Cerebellar nuclear complex (tissue), 1 donor: ENCODE results near the gene MAMLD1.

Experiments used
- DNase-seq, 2 experiments: peaks; one replicate each; lab custom pipeline; 2025; lab: John Stamatoyannopoulos, UW

Gene MAMLD1

DNA sequence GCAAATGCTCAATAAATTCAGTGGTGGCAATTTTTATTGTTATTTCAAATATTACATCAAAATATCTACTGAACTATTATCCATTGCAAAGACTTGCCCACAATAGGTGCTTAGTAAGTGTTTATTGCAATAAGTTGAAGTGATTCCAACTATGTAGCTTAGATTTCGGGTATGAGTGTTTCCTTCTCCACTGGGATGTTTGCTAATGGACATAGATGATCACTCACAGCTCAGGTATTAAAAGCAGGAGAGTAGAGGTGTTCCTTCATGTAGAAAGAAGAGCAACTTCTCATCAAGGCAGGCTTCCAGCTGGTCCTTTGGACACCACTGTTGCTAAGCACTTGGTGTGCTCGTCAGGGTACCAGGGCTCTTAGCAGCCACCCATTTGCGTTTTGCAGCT, 139.0 kb downstream of the MAMLD1 start:
- no peak for DNase-seq

DNA sequence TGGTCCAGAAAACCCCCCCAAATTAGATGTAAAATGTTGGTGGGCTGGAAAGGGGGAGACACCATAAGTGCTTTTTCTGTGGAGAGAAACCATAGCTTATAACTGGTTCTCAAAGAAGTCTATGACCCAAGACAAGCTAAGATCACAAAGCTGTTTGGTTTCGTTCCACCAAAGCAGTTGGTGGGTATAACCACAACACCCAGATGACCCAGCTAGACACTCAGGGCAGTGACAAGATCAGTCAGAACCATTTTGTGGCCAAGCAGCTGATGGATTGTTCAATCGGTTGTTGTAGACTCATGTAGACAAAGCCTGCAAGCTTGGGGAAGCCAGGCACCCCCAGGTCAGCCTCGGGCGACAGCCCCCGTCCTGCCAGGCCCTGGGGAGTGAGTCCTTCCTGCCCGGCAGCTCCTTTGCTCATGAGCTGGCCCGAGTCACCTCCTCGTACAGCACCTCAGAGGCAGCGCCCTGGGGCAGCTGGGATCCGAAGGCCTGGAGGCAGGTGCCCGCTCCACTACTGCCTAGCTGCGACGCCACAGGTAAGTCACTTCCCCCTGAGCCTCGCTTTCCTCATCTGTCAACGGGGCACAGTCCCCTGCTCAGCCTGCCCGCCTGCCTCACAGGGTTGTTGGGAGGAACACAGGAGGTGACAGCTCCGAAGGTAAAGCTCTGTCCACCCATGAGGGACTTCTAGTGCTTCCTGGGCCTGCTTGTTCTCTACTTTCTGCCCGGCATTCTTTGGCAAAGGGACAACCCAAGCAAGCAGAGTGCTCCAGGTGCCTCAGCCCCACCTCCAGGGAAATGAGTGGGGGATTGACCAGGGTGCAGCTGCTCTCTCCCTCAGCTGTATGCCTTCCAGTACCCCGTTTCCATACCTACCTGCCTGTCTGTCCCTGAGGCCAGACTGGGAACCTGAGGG, 140.1 kb downstream of the MAMLD1 start:
- DNase-seq, result no peak

DNA sequence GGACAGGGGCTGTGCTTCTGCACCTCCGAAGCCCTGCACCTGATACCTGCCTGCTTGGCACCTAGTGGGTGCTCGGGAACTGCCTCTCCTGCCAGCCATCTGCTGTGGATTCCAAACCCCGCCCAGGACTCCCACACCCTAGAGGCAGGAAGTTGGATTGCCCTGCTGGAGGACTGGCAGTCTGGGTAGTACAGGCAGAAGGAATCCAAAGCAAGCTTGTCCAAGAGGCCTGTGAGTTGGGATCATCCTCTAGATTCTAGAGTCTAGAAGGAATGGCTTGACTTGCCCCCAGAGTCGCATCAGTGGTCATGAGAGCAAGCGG, 140.7 kb downstream of the MAMLD1 start:
- no peak for DNase-seq

DNA sequence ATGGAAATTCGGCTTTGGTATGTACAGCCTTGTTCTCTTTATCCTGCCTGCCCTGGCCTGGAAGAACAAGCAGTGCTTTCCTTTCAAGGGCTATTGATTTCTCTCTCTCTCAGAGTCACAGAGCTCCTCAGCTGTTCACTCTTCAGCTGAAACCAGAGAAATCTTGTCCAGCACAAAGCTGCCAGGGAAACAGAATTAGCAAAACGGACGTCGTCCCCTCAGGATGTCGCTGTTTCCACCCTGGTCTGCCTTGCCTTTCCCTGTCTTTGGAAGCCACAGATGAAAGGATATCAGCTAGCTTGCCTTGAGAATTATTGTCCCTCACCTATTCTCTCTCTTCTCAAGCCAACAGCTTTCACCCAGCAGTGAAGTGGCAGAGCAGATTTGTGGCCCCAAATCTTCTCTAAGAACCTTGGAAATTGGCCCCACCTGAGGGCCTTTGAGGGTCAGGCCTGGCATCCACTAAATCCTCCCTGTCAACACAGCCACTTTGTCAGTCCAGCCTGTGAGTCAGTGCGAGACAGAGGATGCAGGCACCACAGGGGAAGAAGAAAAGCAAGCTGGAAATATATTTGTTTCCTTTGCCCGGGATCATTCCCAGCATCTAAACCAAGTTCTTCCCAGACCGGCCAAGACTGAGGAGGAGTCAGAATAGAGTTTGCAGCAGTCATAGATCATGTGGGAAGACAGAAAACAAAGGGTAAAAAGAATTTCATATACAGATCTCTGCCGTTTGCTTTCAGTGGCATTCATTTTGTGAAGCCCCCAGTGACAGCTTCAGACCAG, 141.5 kb downstream of the MAMLD1 start:
- no peak for DNase-seq

DNA sequence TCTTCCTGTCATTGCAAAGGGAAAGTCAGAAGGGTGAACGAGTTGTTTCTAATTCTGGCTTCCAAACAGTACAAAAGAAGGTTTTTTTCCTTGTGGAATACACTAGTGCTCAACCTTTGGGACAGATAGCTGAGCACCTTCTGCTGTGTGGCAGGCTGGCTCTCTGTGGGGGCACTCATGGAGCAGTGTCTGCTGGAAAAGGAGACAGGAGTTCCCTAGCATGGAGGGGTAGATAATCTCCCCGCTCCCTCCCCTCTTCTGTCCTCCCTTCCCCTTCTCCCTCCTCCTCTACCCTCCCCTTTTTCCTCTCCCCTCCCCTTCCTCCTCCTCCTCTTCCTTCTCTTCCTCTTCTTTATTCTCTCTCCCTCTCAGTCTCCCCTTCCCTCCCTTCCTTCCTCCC, 142.9 kb downstream of the MAMLD1 start:
- DNase-seq, result no peak

DNA sequence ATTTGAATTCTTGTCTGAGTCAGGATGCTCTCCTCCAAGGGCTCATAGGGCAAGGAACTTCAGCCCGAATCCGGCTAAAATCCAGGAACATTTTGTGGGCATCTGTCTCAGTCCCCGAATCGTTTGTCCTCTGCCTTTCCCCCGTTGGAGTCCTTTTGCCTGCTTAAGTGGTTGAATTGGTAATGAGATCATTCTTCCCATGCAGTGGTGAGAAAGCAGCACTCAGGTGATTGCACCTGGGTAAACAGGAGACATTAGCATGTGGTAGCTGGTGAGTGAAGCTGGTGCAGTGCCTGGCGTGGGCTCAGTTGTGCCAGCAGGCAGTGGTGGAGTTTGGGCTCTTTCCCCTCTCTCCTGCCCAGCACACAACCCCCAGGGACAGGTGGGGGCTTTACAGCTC, 143.4 kb downstream of the MAMLD1 start:
- DNase-seq, result no peak

DNA sequence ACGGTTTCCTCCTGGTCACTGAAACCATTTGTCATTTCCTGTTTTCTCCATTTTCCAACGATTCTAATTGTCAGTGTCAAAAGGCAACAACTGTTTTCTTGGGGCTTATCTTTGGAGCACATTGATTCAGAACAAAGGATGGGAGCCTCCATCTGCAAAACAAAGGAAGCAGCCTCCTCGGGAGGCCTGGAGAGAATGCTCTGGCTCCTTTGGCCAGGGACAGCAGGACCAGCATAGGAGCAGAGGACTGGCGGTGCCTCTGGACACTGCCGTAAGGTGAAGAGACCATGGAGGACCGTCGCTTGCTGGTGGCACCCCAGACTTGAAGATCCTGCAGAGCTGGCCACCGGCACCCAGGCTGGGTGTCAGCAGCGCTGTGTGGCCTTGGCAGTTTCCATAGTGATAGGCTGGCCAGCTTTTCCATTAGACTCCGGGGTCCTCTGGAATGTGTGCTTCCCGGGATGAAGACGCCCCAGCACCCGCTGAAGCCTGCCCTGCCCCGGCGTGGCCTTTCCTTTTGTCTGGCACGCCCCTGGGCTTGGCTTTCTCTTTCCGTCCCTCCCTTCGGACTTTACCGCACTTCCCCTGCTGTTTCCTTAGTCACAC, 144.2 kb downstream of the MAMLD1 start:
- no peak for DNase-seq

DNA sequence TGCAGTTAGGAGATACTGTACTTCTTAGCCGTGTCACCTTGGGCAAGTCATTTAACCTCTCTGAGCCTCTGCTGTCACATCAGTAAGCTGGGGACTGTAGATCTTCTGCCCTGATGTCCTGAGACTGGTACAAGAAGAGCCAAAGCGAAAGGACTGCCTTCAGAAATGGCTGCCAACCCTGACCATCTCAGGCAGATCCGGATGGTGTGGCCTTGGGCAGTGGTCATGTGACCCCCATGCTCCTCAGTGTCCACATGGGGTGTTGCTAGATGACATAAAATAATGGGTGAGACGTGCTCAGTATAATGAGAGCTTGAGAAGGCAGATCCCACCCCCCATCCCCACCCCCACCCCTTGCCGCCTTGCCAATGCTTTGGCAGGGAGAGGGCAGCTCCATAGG, 144.9 kb downstream of the MAMLD1 start:
- DNase-seq, result no peak

DNA sequence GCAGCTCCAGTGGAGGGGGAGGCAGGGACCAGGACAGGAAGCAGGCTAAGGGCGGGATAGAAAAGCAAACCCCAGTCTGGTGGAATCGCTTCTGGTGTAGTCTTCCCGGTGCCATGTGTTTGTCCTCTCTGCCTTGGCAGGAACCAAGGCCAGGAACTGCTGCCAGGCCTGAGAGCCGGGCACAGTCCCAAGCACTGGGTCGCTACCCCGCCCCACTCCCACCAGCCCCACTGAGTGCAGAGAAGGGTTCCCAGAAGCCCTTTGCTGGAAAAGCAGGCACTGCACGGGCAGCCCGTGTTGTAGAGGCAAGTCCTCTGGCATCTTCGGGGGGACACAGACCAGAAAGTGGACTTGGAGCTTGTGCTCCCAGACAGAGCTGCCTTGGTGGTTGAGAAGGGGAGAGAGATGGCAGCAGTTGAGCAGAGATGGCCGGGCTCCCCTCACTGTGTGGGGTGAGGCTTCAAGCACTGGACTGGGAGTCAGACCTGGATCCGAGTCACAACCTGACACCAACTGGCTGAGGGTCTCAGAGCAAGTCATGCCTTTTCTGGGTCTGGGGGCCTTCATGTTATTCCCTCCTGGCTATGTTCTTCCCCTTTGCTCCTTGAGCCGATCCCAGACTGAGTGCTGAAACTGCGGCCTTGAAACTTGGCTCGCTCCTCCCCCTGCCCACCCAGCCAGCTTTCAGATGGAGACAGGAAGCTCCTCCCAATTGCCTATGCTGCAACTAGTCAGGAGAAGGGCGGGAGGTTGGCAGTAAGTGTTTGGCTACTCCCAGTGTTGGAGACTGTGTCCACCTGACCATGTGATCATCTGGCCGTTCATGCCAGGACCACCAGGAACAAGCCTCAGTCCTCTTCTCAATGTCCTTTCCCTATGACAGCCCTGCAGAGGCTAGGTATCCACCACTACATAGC, 145.6 kb downstream of the MAMLD1 start:
- peak; percentile 6 to 48 for DNase-seq

DNA sequence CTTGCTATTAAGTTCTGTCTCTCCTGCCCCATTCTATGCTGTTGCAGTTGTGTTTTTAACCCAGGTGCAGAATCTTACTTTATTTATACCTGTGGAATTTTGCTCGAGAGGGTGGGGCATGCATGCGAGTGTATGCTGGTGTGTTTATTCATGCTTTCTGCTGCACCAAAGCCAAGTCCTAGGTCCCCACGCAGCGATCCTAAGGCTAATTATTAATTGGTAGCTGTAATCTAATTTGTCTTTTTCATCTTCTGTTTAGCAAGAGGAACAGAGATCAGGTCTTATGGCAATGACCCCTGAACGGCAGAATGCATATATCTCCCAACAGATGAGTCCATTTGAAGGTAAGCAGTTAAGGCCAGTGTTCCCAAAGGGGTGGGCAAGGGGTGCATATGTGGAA, 146.6 kb downstream of the MAMLD1 start:
- no peak for DNase-seq

DNA sequence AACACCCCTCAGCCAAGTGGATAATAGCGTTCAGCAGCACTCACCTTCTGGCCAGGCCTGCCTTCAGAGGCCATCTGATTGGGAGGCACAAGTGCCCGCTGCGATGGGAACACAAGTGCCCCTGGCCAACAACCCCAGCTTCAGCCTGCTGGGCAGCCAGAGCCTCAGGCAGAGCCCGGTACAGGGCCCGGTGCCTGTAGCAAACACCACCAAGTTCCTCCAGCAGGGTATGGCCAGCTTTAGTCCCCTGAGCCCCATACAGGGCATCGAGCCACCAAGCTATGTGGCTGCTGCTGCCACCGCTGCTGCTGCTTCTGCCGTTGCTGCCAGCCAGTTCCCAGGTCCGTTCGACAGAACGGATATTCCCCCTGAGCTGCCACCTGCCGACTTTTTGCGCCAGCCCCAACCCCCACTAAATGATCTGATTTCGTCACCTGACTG, 149.4 kb downstream of the MAMLD1 start:
- DNase-seq, result no peak

DNA sequence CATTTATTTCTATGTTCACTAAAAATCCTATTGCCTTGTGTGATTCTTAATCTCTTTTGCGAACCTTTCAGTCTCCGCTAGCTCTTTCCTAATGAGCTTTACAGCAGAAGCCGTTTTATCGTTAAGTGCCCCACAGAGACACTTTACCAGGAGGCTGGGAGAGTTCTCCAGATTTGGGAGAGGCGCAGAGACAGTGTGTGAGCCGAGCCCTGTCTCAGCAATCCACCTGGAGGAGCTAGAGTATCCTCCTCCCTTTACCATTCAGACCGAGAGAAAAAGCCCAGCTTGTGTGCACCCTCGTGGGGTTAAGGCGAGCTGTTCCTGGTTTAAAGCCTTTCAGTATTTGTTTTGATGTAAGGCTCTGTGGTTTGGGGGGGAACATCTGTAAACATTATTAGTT, 150.4 kb downstream of the MAMLD1 start:
- no peak for DNase-seq

DNA sequence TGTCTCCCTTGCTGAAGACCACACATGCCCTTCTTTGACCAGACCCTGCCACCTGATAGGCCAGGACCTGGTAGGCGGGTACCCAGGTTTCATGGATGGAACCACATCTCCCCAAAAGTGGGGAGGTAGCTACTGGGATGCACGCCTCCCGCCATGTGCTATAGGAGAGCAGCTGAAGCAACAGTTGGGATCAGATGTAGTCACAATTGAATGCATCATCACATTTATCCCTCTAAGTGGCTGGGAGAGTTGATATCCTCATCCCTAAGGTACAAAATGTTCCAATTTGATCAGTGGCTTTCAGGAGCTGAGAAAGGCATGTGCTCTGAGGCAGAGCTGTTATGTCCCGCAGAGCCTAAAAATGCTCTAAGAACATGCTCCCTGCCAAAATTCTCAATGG, 151.3 kb downstream of the MAMLD1 start:
- DNase-seq, result no peak

DNA sequence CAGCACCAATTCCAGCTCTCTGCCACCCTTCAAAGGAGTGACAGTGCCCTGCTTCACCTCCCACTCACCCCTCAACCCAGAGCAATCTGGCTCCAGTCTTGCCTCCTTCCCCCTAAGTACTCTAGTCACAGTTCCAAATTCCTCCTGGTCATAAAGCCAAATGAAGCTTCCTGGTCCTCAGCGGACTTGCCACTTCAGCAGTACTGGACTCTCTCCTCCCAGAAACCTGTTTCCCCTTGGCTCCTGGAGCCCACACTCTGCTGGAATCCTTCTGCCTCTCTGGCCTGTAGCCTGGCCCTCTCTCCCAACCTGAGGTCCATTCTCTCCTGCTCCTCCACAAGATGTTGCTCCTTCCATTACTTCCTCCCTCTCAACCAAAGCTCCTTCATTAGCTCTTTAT, 152.7 kb downstream of the MAMLD1 start:
- DNase-seq, result no peak

DNA sequence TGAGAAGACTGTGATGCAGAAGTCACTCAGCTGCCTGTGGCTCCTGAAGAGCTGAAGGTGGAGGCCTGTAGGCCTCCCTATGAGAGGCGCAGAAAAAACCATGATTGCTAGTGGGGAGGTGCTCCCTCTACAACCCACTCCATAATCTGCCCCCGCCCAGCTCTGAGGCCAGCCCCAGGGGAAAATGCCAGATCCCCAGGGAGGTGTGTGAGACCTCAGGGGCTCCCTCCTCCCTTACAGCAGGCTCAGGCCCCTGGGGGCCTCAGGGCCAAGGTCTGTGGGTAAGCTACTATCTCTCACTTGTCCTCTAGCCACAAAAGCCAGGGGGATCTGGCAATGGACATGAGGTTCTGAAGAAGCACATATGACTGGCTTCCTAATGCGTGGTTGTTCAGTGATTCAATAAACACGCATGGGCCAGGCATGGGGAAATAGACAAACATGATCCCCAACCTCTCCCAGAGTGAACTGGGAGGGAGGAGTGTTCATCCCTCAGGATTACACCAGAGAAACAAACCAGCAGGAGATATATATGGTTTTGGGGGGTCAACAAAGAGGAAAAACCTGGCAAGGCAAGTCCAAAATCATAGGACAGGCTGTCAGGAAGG, 154.3 kb downstream of the MAMLD1 start:
- DNase-seq, result no peak

DNA sequence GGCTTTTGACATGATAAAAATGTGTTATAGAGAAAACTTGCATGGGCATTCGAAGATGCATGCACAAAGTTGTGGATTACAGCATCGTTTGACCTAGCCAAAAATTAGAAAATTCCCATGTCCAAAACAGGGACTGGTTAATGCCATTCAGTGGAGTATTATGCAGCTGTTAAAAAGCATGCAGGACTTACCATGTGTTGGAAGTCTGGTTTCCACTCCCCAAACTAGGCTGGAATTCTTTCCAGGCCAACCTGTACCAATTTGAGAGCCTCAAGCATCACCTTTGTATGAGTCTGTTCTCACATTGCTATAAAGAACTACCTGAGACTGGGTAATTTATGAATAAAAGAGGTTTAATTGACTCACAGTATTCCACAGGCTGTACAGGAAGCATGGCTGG, 159.4 kb downstream of the MAMLD1 start:
- DNase-seq, result no peak

DNA sequence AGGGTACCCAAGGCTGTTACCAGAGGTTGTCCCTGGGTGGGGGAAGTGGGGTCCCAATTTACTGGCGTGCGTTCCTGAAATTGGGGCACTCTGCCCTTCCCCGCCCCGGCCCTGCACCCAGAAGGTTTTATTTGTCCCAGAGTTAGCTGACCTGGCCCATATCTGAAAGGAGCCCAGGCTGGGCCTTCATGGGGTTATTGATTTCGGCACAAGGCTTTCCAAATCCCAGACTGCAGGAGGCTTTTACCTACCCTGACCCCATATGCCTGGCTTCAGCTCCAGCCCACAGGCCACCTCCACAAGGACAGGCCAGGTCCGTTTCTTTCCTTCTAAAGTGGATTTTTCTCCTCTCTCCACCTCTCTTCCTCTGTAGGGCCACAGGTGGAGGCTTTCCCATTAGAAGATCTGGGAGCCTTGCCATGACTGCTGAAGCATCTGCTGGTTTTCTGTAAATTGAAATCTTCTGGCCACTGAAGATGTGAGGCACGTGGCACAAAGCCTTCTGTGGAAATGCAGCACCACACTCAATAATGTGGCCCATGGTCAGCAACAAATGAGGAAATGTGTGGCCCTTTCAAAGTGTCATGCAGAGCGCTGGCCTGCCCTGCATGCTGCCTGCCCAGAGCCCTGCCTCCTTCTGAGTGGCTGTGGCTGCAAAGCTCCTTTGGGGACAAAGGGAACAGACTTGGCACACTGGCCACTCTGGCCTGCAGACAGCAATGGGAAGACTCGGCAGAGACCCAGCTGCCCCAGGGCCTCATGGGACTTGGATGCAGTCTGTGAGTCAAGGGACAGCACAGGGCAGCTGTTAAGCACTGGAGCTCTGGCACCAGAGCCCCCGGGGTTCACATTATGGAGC, 162.2 kb downstream of the MAMLD1 start:
- DNase-seq, result peak in 1 of 2 experiments; percentile 29

DNA sequence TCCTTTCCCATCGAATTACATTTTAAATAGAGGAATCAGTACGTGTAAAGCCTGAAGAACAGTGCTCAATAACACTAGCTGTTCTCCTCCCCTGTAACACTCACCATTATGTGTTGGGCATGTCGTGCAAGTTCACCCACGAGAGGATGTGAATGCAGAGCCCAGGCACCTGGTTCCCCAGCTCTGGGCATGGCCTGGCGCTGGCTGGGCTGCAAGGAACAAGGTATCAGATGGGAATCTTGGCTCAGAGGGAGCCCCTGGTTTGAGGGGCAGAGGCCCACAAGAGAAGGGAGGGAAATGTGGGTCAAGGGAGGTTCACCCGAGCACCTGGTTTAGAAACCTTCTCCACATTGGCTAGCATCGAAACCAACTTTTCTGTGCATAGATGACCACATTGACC, 163.6 kb downstream of the MAMLD1 start:
- DNase-seq, result no peak

DNA sequence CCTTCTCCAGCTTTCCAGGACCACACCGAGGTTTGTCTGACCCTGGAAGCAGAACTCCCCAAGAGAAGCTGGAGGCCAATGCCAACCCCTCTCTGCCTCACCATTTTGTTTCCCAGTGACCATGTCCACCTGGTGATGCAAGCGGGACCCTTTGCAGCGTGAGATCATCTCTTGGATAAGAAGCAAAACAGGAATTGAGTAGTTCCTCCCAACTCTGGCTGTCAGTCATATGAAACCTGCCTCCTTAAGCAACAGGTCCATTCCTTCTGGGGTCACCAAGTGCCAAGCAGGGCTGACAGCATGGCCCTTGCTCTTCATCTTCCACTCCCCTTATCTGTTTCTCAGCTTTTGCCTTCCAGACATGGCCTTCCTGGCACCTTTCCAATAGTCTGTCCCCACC, 164.0 kb downstream of the MAMLD1 start:
- DNase-seq, result no peak

DNA sequence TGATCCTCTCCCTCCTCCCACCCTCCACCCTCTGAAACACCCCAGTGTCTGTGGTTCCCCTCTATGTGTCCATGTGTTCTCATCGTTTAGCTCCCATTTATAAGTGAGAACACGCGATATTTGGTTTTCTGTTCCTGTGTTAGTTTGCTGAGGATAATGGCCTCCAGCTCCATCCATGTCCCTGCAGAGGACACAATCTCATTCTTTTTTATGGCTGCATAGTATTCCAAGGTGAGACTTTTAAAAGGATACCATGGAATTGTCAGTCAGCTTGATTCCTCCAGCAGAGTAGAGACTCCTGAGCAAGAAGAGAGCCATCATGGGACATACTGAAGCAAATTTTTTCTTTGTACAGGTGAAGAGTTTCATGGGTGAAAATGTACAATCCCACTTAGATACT, 166.5 kb downstream of the MAMLD1 start:
- DNase-seq, result no peak
